ENCODE results near the gene CHMP6.
"Not testable (repeated sequence)": the region's sequence is repeated elsewhere in the genome, so short reads cannot be mapped to it uniquely, and the experiment has no call there.

Gene CHMP6

GRCh38 chr17:81015136-81015535, 23.5 kb downstream of the CHMP6 start:
- H3K36me3 ChIP-seq (ENCODE audit: control insufficient read depth, insufficient read depth, low read length) = no peaks in the 10 kb centered on the region

GRCh38 chr17:81016575-81016974, 24.9 kb downstream of the CHMP6 start:
- Histone ChIP-seq H3K4me3 (ENCODE audit: insufficient read depth, low read depth, low read length) (no peak overlapping the region), H3K4me1 (ENCODE audit: control insufficient read depth, insufficient read depth, low read length) (peaks cover 11% of the 10 kb centered on the region), H3K27me3 (ENCODE audit: control insufficient read depth, insufficient read depth, low read length, poor library complexity, severe bottlenecking) (no peaks in the 10 kb centered on the region), H3K27ac (ENCODE audit: insufficient read depth, low read depth, low read length, poor library complexity, severe bottlenecking) (no peak overlapping the region), H3K9me3 (ENCODE audit: control insufficient read depth, low read length) (no peaks in the 10 kb centered on the region), H3K36me3 (ENCODE audit: control insufficient read depth, insufficient read depth, low read length) (no peaks in the 10 kb centered on the region)
- 94 to 100% methylated on average over 2 of the region's 2 CpGs for WGBS, 2 experiments

More at GRCh38 chr17:81015136-81015535, 23.5 kb downstream of the CHMP6 start:
- WGBS, 2 experiments = 100% methylated on average over 1 of the region's 1 CpG
- Histone ChIP-seq H3K4me1 (ENCODE audit: control insufficient read depth, insufficient read depth, low read length) (peaks cover 4% of the 10 kb centered on the region), H3K27me3 (ENCODE audit: control insufficient read depth, insufficient read depth, low read length, poor library complexity, severe bottlenecking) (no peaks in the 10 kb centered on the region), H3K4me3 (ENCODE audit: insufficient read depth, low read depth, low read length) (no peak overlapping the region), H3K27ac (ENCODE audit: insufficient read depth, low read depth, low read length, poor library complexity, severe bottlenecking) (no peak overlapping the region), H3K9me3 (ENCODE audit: control insufficient read depth, low read length) (no peaks in the 10 kb centered on the region)

- not testable (repeated sequence) for H3K27me3 ChIP-seq (ENCODE audit: control insufficient read depth, insufficient read depth, low read length, poor library complexity, severe bottlenecking); H3K9me3 ChIP-seq (ENCODE audit: control insufficient read depth, low read length); H3K4me3 ChIP-seq (ENCODE audit: insufficient read depth, low read depth, low read length); H3K36me3 ChIP-seq (ENCODE audit: control insufficient read depth, insufficient read depth, low read length)
- peak overlapping the region; percentile 72 for H3K27ac ChIP-seq (ENCODE audit: insufficient read depth, low read depth, low read length, poor library complexity, severe bottlenecking)
- peaks cover 11% of the 10 kb centered on the region for H3K4me1 ChIP-seq (ENCODE audit: control insufficient read depth, insufficient read depth, low read length)
- 90 to 95% methylated on average over 4 of the region's 4 CpGs for WGBS, 2 experiments
These were observed 25.7 kb downstream of the CHMP6 start for GRCh38 chr17:81017330-81017729.

- peaks cover 11% of the 10 kb centered on the region for H3K4me1 ChIP-seq (ENCODE audit: control insufficient read depth, insufficient read depth, low read length)
- no peaks in the 10 kb centered on the region for H3K27me3 ChIP-seq (ENCODE audit: control insufficient read depth, insufficient read depth, low read length, poor library complexity, severe bottlenecking)
- H3K4me3 ChIP-seq (ENCODE audit: insufficient read depth, low read depth, low read length) = no peak overlapping the region
- no peaks in the 10 kb centered on the region for H3K9me3 ChIP-seq (ENCODE audit: control insufficient read depth, low read length)
- H3K36me3 ChIP-seq (ENCODE audit: control insufficient read depth, insufficient read depth, low read length) = no peaks in the 10 kb centered on the region
- peak overlapping the region; percentile 72 for H3K27ac ChIP-seq (ENCODE audit: insufficient read depth, low read depth, low read length, poor library complexity, severe bottlenecking)
- 69 to 70% methylated on average over 29 of the region's 29 CpGs for WGBS, 2 experiments
These were observed 26.6 kb downstream of the CHMP6 start for GRCh38 chr17:81018044-81018802.

GRCh38 chr17:81019563-81020442, 28.2 kb downstream of the CHMP6 start:
- Histone ChIP-seq H3K4me1 (ENCODE audit: control insufficient read depth, insufficient read depth, low read length) (peaks cover 11% of the 10 kb centered on the region), H3K9me3 (ENCODE audit: control insufficient read depth, low read length) (no peaks in the 10 kb centered on the region), H3K27me3 (ENCODE audit: control insufficient read depth, insufficient read depth, low read length, poor library complexity, severe bottlenecking) (no peaks in the 10 kb centered on the region), H3K27ac (ENCODE audit: insufficient read depth, low read depth, low read length, poor library complexity, severe bottlenecking) (no peak overlapping the region), H3K4me3 (ENCODE audit: insufficient read depth, low read depth, low read length) (no peak overlapping the region), H3K36me3 (ENCODE audit: control insufficient read depth, insufficient read depth, low read length) (no peaks in the 10 kb centered on the region)
- 84 to 85% methylated on average over 24 of the region's 24 CpGs for WGBS, 2 experiments

- H3K4me3 ChIP-seq (ENCODE audit: insufficient read depth, low read depth, low read length) = no peak overlapping the region
- peaks cover 14% of the 10 kb centered on the region for H3K4me1 ChIP-seq (ENCODE audit: control insufficient read depth, insufficient read depth, low read length)
- H3K9me3 ChIP-seq (ENCODE audit: control insufficient read depth, low read length) = no peaks in the 10 kb centered on the region
- H3K27ac ChIP-seq (ENCODE audit: insufficient read depth, low read depth, low read length, poor library complexity, severe bottlenecking) = no peak overlapping the region
- WGBS, 2 experiments = 93 to 94% methylated on average over 11 of the region's 11 CpGs
- H3K36me3 ChIP-seq (ENCODE audit: control insufficient read depth, insufficient read depth, low read length) = no peaks in the 10 kb centered on the region
- no peaks in the 10 kb centered on the region for H3K27me3 ChIP-seq (ENCODE audit: control insufficient read depth, insufficient read depth, low read length, poor library complexity, severe bottlenecking)
These were observed 28.8 kb downstream of the CHMP6 start for GRCh38 chr17:81020443-81020766.

- no peaks in the 10 kb centered on the region for H3K27me3 ChIP-seq (ENCODE audit: control insufficient read depth, insufficient read depth, low read length, poor library complexity, severe bottlenecking)
- H3K4me3 ChIP-seq (ENCODE audit: insufficient read depth, low read depth, low read length) = no peak overlapping the region
- H3K36me3 ChIP-seq (ENCODE audit: control insufficient read depth, insufficient read depth, low read length) = no peaks in the 10 kb centered on the region
- H3K27ac ChIP-seq (ENCODE audit: insufficient read depth, low read depth, low read length, poor library complexity, severe bottlenecking) = no peak overlapping the region
- H3K9me3 ChIP-seq (ENCODE audit: control insufficient read depth, low read length) = no peaks in the 10 kb centered on the region
- WGBS, 2 experiments = 85 to 86% methylated on average over 24 of the region's 24 CpGs
- H3K4me1 ChIP-seq (ENCODE audit: control insufficient read depth, insufficient read depth, low read length) = peaks cover 14% of the 10 kb centered on the region
These were observed 29.3 kb downstream of the CHMP6 start for GRCh38 chr17:81020767-81021497.

- H3K4me3 ChIP-seq (ENCODE audit: insufficient read depth, low read depth, low read length) = no peak overlapping the region
- peaks cover 14% of the 10 kb centered on the region for H3K4me1 ChIP-seq (ENCODE audit: control insufficient read depth, insufficient read depth, low read length)
- no peaks in the 10 kb centered on the region for H3K27me3 ChIP-seq (ENCODE audit: control insufficient read depth, insufficient read depth, low read length, poor library complexity, severe bottlenecking)
- 90% methylated on average over 19 of the region's 19 CpGs for WGBS, 2 experiments
- H3K36me3 ChIP-seq (ENCODE audit: control insufficient read depth, insufficient read depth, low read length) = no peaks in the 10 kb centered on the region
- H3K9me3 ChIP-seq (ENCODE audit: control insufficient read depth, low read length) = no peaks in the 10 kb centered on the region
- H3K27ac ChIP-seq (ENCODE audit: insufficient read depth, low read depth, low read length, poor library complexity, severe bottlenecking) = no peak overlapping the region
These were observed 30.1 kb downstream of the CHMP6 start for GRCh38 chr17:81021531-81022343.

GRCh38 chr17:81022344-81022676, 30.7 kb downstream of the CHMP6 start:
- 88 to 90% methylated on average over 6 of the region's 6 CpGs for WGBS, 2 experiments
- H3K4me1 ChIP-seq (ENCODE audit: control insufficient read depth, insufficient read depth, low read length) = peaks cover 14% of the 10 kb centered on the region
- no peak overlapping the region for H3K4me3 ChIP-seq (ENCODE audit: insufficient read depth, low read depth, low read length)
- no peak overlapping the region for H3K27ac ChIP-seq (ENCODE audit: insufficient read depth, low read depth, low read length, poor library complexity, severe bottlenecking)
- H3K36me3 ChIP-seq (ENCODE audit: control insufficient read depth, insufficient read depth, low read length) = no peaks in the 10 kb centered on the region
- H3K27me3 ChIP-seq (ENCODE audit: control insufficient read depth, insufficient read depth, low read length, poor library complexity, severe bottlenecking) = no peaks in the 10 kb centered on the region
- H3K9me3 ChIP-seq (ENCODE audit: control insufficient read depth, low read length) = no peaks in the 10 kb centered on the region

Measured in ectodermal cell (in vitro differentiated cells).